ENCODE data around the gene RTL1.

The RTL1 gene

DNA sequence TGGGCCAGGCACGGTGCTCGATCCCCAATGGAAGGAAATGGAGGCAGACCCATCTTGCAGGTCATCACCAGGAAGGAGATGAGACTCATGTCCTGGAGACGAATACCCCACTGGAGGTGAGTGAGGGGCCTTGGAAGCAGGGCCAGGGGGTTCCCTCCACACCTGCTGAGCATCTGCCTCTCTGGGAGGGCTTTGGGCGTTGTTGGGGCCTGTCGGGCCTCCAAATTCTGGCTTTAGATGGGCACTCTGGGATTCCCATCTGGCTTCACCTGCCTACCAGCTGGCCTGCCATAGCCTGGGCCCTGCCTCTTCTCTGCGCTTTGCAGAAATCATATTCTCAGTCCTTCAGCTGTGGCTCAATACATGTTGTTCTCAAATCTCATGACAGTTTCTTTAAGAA lies 13.9 kb downstream of the RTL1 start:
- in situ Hi-C loops (cut with MboI; ENCODE audit: low sequenced_read_pairs, unreplicated experiment): no loop called here
- TF ChIP-seq, protein P1, sequence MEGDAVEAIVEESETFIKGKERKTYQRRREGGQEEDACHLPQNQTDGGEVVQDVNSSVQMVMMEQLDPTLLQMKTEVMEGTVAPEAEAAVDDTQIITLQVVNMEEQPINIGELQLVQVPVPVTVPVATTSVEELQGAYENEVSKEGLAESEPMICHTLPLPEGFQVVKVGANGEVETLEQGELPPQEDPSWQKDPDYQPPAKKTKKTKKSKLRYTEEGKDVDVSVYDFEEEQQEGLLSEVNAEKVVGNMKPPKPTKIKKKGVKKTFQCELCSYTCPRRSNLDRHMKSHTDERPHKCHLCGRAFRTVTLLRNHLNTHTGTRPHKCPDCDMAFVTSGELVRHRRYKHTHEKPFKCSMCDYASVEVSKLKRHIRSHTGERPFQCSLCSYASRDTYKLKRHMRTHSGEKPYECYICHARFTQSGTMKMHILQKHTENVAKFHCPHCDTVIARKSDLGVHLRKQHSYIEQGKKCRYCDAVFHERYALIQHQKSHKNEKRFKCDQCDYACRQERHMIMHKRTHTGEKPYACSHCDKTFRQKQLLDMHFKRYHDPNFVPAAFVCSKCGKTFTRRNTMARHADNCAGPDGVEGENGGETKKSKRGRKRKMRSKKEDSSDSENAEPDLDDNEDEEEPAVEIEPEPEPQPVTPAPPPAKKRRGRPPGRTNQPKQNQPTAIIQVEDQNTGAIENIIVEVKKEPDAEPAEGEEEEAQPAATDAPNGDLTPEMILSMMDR (IDR thresholded peaks at IDR 0.05; ENCODE audit: borderline replicate concordance, control extremely low read depth, extremely low read depth, insufficient read depth, missing control alignments): no peak
- DNase-seq (ENCODE audit: low spot score): no peak

DNA sequence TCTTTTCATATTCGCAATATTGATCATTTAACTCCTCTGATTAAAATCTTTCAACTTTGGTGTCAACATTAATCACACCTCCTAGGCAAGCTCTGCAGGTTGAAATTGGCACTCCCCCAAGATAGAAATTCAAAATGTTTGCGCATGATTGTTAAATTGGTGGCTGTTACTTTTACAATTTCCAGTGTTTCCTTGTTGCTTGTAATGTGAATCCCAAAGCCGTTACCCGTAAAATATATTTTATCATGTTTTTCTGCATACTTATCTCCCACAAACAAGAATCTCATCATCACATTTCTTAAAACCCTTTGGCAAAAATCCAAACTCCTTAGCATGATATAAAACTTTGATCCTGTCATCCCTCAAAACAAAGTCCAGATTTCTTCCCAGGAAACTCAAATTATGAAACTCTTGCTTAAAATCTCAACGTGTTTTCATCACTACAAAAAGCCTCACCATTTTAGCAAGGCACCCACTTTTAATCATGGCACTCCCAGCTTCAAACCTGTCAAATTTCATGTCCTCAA lies 14.7 kb downstream of the RTL1 start:
- in situ Hi-C loops (cut with MboI; ENCODE audit: low sequenced_read_pairs, unreplicated experiment): no loop called here

DNA sequence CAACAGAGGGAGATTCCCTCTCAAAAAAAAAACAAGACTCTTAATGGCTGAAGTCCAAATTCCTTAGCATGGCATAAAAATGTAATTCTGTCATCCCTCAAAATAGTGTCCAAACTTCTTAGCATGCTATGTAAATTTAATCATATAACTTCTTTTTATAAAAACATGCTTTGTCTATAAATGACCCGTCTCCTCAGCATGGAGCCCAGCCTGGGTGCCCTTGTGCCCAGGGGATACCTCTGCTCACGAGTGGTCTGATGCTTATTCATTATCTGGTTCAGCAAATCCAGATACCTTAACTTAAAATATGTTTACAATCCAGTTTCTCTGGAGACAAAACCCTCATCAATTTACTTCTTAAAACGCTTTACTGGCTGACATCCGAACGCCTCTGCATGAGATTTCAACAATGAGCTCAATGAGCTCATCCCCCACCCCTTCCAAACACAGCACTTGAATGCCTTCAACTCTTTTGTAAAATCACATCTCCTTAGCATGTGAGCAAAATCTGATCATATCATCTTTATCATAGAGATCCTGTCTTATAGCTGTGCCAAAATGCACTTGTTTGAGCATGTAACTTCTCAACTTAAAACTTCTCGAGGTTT lies 15.7 kb downstream of the RTL1 start:
- TF ChIP-seq, protein P1 (IDR thresholded peaks at IDR 0.05; ENCODE audit: borderline replicate concordance, control extremely low read depth, extremely low read depth, insufficient read depth, missing control alignments): no peak
- no peak for DNase-seq (ENCODE audit: low spot score)
- in situ Hi-C loops (cut with MboI; ENCODE audit: low sequenced_read_pairs, unreplicated experiment): no loop called here

More for the DNA sequence above, 14.7 kb downstream of the RTL1 start:
- TF ChIP-seq, protein P1 (IDR thresholded peaks at IDR 0.05; ENCODE audit: borderline replicate concordance, control extremely low read depth, extremely low read depth, insufficient read depth, missing control alignments): no peak
- no peak for DNase-seq (ENCODE audit: low spot score)

DNA sequence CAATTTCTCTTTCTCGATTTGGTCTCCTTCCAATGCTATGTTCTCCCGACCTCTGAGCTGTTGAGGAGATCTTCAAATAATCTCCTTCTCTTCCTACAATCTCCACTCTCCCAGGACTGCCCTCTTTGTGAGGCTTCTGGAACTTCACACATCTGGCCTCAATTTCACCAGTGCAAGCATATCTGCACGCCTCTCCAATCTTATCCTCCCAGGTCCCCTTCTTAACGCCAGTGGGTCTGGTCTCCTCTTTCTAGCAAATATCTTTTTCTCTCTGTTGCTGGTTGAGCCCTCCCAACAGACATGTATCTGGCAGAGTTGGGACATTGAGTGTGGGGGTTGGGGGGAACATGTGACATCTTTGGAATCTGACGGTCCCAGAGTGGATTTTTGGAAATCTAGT lies 17.9 kb downstream of the RTL1 start:
- in situ Hi-C loops (cut with MboI; ENCODE audit: low sequenced_read_pairs, unreplicated experiment): no loop called here
- DNase-seq (ENCODE audit: low spot score): no peak
- TF ChIP-seq, protein P1 (IDR thresholded peaks at IDR 0.05; ENCODE audit: borderline replicate concordance, control extremely low read depth, extremely low read depth, insufficient read depth, missing control alignments): no peak

DNA sequence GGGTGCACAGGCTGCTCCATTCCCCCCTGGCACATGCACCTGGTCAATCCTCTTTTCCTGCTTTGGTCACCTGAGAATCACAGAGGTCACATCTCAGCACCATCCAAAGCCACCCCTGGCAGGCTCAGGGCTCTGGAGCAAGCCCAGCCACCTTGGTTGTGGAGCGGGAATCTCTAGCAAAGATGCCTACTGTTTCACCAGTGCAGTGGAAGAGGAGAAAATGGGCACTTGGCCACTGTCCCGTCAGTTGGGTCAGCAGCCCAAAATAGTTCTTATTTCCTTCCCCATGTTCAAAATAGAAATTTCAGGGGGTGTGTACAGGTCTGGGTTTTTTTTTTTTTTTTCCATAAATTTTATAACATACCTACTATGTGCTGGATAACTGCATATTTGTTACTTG lies 18.3 kb downstream of the RTL1 start:
- no peak for DNase-seq (ENCODE audit: low spot score)
- in situ Hi-C loops (cut with MboI; ENCODE audit: low sequenced_read_pairs, unreplicated experiment): no loop called here

DNA sequence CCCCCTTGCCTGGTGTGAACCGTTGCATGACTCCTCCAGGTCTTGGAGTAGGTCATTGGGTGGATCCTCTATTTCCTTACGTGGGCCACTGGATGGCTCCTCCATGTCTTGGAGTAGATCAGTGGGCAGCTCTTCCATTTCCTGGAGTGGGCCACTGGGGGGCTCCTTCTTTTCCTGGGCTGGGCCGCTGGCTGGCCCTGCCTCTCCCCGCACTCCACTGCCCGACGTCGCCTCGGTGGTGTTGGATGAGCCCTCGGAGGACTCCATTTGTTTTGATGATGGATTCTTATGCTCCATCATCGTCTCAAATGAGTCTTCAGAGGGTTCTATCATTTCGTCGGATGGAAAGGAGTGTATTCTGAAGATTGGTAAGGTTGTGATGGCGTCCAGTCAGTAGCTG lies 19.1 kb downstream of the RTL1 start:
- no peak for DNase-seq (ENCODE audit: low spot score)
- TF ChIP-seq, protein P1 (IDR thresholded peaks at IDR 0.05; ENCODE audit: borderline replicate concordance, control extremely low read depth, extremely low read depth, insufficient read depth, missing control alignments): no peak
- in situ Hi-C loops (cut with MboI; ENCODE audit: low sequenced_read_pairs, unreplicated experiment): no loop called here

More for the DNA sequence above, 18.3 kb downstream of the RTL1 start:
- TF ChIP-seq, protein P1 (IDR thresholded peaks at IDR 0.05; ENCODE audit: borderline replicate concordance, control extremely low read depth, extremely low read depth, insufficient read depth, missing control alignments): no peak
